AG08396 (cell line): ENCODE results near the gene TOLLIP.
A peak's percentile ranks its signal among the peaks of the same experiment; 100 is the strongest.
"Not testable (repeated sequence)": the region's sequence is repeated elsewhere in the genome, so short reads cannot be mapped to it uniquely, and the experiment has no call there.

ENCODE experiments used
- DNase-seq: peaks from one replicate; pipeline ENCODE4 v3.0.0; 2012; ENCODE audit warnings: low spot score, mixed read lengths

TOLLIP gene

DNA sequence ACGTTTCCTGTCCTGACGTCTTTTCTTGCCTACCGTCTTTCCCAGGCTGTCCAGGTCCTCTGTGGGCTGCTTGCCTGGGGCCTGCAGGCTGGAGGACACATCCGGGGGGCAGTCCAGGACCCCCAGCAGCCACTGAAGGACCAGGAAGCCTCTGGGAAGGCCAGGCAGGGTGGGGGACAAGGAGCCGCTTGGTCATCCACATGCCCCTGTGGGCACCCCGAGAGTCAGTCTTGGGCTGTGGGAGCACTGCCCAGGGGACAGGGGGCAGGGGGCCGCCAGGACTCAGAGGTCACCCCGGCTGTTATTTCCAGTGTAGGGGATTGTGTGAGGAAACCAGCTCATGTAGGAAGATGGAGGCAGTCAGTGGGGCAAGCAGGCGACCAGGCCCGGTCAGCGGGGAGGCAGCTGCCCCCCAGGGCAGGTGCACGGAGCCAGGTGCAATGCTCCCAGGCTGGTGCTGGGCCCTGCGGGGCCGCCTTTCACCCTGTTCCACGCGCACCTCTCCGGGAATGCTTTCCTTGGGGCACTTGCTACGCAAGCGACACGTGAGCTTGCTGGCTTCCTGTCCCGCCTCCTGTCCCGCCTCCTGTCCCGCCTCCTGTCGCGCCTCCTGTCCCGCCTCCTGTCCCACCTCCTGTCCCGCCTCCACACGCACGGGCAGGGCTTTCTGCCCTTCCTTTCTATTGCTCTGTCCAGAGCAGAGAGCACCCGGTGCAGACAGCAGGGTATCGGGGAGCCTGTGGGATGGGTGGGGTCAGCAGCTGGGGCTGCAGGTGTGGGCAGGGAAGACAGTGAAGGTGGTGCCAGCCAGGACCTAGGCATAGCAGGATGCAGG, 47.0 kb downstream of the TOLLIP start:
- peak; percentile 95 for DNase-seq

DNA sequence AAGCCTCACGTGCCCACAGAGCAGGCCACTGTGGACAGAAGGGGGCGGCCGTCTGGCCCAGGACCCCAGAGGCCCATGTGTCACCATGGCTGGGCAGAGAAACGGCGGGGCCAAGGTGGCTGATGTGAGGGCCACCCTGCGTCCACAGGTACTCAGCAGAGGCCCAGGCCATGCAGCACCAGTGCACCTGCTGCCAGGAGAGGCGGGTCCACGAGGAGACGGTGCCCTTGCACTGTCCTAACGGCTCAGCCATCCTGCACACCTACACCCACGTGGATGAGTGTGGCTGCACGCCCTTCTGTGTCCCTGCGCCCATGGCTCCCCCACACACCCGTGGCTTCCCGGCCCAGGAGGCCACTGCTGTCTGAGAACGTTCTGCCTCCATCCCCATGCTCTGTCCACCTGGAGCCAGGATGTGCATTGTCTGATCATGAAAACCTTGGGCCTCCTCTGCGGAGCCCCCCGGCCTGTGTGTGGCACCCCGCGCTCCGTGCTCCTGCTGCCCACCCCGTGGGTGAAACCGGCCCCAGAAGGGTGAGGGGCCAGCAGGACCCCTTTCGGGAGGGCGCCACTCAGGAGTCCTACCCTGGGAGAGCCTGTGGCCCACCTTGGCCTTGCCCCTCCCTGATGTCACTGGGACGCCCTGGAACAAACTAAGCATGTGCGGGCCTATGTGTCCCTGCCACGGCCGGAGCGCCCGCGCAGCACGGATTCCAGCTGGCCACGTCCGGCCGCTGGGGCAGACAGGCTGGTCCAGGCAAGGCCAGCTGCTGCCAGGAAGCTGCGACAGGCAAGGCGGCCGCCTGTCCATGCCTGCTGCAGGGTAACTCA, 48.0 kb downstream of the TOLLIP start:
- no peak for DNase-seq

DNA sequence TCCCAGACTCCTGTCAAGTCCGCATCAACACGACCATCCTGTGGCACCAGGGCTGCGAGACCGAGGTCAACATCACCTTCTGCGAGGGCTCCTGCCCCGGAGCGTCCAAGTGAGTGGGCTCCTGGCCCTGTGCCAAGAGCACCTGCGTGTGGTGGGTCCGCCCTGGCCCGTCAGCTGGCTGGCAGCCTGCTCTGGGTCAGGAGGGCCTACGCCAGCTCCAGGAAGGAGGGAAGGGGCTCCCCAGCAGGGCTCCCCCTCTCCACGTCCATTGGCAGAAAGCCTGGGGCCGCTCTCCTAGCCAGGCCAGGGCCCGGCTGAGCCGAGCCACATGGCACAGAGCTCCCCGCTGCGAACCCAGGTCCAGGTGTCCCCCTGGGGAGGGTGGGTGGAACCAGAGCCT, 48.8 kb downstream of the TOLLIP start:
- DNase-seq, result no peak

DNA sequence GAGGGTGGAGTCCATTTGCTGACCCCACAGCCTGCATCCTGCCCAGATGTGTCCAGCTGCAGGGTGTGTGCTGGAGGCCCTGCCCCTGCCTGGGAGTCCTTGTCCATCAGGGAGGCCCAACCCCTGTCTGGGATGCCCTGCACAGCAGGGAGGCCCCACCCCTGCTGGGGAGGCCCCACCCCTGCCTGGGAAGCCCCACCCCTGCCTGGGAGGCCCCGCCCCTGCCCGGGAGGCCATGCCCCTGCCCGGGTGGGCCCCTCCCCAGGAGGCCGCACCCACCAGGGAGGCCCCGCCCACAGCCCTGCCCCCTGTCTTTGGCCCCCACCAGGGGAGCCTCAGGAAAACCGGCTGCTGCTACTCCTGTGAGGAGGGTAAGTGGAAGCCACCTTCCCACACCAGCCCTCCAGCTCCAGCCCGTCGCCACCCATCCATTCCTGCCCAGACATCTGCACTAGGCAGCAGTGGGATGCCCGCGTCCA, 49.4 kb downstream of the TOLLIP start:
- peak; percentile 76 for DNase-seq

DNA sequence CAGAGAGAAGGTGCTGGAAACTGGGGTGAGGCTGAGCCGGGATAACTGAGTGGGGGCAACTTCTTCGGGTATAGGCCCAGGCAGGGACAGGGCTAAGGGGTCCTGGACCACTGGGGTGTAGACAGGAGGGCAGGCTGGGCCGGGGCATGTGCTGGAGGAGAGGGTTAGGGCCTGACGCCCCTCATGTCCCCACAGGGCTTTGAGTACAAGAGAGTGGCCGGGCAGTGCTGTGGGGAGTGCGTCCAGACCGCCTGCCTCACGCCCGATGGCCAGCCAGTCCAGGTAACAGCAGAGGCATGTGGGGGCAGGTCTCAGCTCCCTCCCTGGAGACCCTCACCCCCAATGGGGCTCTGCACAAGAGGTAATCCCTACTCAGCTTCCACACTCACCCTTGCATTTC, 49.9 kb downstream of the TOLLIP start:
- DNase-seq, result no peak

DNA sequence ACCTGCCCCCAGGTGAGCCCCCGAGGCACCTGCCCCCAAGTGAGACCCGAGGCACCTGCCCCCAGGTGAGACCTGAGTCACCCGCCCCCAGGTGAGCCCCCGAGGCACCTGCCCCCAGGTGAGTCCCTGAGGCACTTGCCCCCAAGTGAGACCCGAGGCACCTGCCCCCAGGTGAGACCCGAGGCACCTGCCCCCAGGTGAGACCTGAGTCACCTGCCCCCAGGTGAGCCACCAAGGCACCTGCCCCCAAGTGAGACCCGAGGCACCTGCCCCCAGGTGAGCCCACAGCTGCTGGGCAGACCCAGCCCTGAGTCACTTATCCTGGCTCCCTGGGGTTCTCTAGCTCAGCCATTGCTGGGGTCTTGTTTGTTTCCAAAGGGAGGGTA, 50.4 kb downstream of the TOLLIP start:
- DNase-seq, result no peak

DNA sequence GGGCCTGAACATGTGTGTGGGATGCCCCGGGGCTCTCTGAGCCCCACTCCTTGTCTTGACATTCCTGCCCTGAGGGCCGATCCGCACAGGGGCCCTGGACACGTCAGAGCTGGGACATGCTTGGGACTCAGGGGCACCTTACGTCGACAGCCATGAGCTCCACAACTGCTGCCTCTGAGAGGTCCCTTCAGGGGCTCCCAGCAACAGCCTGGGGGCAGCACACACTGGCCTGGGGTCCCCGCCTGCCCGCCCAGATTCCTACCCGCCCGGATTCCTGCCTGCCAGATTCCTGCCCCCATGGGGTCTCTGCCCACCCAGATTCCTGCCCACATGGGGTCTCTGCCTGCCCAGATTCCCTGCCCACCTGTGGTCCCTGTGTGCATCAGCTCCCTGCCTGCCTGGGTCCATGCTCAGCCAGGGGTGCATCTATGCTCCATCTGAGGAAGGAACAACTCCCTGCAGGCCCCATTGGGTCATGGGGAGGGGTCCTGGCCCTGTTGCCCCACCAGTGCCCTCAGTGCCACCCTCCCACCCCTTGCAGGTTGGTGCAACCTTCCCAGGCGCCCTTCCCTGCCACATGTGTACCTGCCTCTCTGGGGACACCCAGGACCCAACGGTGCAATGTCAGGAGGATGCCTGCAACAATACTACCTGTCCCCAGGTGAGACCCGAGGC, 50.9 kb downstream of the TOLLIP start:
- DNase-seq, result no peak

DNA sequence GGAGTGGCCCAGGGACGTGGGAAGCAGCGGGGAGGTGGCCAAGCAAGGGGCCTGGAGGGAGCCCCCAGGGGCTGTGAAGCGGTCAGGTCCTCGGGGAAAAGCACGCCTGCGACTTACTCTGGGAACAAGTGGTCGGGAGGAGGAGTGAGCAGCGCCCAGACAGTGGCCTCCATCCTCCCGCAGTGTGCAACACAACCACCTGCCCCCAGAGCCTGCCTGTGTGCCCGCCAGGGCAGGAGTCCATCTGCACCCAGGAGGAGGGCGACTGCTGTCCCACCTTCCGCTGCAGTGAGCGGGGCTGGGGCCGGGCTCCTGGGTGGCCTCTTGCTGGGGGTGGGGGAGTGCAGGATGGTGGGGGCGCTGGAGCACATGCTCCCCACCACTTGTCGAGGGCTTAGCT, 51.5 kb downstream of the TOLLIP start:
- DNase-seq, result no peak

DNA sequence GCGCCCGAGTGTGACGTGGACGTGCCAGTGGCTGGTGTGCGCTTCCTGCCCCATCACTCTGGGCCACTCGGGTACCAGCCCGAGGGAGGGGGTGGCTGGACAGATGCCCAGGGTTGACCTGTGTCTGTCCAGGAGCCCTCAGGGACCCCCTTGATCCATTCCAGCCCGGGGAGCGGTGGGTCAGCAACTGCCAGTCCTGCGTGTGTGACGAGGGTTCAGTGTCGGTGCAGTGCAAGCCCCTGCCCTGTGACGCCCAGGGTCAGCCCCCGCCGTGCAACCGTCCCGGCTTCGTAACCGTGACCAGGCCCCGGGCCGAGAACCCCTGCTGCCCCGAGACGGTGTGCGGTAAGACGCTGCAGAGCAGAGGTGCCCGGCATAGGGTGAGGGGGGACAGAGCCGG, 52.1 kb downstream of the TOLLIP start:
- DNase-seq, result no peak

DNA sequence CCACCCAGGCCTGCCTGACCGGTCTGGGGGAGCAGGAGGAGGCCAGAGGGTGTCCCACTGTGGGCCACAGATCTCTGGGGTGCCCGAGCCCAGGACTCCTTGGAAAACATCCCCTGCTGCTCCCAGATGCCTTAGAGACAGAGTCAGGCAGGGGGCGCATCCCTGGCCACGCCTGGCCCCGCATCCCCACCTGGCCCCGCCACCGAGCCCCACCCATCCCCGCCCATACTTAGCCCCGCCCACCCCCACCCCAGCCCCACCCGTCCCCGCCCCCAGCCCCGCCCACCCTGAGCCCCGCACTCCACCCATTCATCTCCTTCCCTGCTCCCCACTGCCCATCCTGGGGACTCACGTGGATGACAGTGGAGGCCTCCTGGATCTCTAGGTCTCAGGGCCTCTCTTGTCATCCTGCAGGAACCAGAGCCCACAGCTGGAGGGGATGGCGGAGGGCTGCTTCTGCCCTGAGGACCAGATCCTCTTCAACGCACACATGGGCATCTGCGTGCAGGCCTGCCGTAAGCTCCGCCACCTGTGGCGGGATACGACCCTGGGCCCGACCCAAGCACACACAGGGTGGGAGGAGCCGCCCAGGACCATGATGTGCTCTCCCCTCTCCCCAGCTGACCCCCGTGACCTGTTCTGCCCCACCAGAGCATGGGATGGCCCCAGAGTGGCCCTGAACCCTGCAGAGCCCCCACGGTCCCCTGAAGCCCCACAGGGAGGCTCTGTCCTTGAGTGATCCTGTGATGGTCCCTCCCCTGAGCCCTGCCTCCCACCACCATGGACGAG, 53.0 kb downstream of the TOLLIP start:
- DNase-seq, result no peak

DNA sequence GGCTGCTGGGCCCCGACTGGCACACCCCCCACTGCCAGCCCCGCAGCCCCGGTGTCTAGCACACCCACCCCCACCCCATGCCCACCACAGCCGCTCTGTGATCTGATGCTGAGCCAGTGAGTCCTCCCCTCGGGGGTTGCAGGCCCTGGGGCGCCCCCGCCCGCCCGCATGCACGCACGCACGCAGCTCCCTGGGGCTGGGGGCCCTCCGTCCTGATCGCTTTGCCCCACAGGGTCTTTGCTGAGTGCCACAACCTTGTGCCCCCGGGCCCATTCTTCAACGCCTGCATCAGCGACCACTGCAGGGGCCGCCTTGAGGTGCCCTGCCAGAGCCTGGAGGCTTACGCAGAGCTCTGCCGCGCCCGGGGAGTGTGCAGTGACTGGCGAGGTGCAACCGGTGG, 54.3 kb downstream of the TOLLIP start:
- DNase-seq, result no peak

DNA sequence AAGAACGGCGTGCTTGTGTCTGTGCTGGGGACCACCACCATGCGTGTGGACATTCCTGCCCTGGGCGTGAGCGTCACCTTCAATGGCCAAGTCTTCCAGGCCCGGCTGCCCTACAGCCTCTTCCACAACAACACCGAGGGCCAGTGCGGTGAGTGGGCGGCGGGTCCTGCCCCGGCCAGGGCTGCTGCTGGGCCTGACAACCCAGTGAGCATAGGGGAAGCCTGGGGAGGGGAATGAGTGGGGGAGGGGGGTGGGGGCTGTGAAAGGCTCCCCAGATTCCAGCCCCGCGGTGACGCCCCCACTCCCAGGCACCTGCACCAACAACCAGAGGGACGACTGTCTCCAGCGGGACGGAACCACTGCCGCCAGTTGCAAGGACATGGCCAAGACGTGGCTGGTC, 54.7 kb downstream of the TOLLIP start:
- no peak for DNase-seq

DNA sequence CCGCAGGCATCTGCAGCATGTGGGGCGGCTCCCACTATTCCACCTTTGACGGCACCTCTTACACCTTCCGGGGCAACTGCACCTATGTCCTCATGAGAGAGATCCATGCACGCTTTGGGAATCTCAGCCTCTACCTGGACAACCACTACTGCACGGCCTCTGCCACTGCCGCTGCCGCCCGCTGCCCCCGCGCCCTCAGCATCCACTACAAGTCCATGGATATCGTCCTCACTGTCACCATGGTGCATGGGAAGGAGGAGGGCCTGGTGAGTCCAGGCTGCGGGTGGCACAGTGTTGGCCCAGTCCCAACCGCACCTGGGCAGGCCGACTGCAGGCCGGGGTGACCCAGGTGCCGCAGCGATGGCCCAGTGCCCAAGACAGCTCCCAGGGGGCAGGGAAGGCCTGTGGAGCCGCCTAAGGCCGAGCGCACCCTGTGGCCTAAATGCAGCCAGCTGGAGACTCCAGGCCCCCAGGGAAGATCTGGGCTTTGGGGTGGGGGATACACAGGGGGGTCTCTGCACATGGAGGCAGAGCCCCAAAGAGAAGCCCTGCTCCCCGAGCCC, 55.3 kb downstream of the TOLLIP start:
- no peak for DNase-seq

DNA sequence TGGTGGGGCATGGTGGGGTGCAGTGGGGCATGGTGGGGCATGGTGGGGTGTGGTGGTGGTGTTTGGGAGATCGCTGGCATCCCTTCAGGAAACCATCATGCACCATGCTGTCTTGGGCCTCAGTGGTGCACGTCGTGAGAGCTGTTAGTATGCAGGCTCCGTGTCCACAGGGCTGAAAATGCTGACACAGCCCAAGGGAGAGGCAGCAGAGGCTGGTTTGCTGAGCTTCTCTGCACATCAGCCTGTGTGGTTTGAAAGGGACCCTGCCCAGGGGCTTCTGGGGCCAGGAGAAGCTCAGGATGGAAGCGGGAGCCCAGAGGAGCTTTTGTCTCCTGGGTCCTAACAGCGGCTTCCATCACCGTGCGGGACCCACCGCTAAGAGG, 56.3 kb downstream of the TOLLIP start:
- no peak for DNase-seq

DNA sequence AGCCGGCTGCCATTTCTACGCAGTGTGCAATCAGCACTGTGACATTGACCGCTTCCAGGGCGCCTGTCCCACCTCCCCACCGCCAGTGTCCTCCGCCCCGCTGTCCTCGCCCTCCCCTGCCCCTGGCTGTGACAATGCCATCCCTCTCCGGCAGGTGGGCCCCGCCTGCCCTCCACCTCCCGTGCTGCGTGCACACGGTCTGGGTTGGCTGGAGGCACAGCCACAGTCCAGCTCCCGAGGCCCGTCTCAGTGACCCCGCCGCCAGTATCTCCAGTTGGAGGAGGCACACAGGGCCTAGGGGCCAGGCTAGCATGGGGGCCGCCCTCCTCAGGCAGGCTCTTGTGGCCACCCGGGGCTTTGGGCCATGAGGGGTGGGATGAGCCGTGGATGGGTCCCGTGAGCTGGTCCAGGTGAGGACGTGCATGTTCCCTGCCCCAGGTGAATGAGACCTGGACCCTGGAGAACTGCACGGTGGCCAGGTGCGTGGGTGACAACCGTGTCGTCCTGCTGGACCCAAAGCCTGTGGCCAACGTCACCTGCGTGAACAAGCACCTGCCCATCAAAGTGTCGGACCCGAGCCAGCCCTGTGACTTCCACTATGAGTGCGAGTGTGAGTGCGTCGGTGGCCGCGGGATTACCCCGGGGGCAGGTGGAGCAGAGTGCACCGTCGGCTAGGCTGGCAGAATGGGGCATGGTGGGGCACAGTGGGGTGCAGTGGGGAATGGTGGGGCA, 56.9 kb downstream of the TOLLIP start:
- no peak for DNase-seq

DNA sequence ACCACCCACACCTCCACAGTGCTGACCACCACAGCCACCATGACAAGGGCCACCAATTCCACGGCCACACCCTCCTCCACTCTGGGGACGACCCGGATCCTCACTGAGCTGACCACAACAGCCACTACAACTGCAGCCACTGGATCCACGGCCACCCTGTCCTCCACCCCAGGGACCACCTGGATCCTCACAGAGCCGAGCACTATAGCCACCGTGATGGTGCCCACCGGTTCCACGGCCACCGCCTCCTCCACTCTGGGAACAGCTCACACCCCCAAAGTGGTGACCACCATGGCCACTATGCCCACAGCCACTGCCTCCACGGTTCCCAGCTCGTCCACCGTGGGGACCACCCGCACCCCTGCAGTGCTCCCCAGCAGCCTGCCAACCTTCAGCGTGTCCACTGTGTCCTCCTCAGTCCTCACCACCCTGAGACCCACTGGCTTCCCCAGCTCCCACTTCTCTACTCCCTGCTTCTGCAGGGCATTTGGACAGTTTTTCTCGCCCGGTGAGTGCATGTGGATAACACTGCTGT, 58.1 kb downstream of the TOLLIP start:
- DNase-seq, result no peak

DNA sequence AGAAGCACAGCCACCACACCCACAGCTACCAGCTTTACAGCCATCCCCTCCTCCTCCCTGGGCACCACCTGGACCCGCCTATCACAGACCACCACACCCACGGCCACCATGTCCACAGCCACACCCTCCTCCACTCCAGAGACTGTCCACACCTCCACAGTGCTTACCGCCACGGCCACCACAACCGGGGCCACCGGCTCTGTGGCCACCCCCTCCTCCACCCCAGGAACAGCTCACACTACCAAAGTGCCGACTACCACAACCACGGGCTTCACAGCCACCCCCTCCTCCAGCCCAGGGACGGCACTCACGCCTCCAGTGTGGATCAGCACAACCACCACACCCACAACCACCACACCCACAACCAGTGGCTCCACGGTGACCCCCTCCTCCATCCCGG, 59.0 kb downstream of the TOLLIP start:
- not testable (repeated sequence) for DNase-seq

DNA sequence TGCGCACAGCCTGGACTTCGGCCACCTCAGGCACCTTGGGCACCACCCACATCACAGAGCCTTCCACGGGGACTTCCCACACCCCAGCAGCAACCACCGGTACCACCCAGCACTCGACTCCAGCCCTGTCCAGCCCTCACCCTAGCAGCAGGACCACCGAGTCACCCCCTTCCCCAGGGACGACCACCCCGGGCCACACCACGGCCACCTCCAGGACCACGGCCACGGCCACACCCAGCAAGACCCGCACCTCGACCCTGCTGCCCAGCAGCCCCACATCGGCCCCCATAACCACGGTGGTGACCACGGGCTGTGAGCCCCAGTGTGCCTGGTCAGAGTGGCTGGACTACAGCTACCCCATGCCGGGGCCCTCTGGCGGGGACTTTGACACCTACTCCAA, 60.5 kb downstream of the TOLLIP start:
- DNase-seq, result not testable (repeated sequence)

DNA sequence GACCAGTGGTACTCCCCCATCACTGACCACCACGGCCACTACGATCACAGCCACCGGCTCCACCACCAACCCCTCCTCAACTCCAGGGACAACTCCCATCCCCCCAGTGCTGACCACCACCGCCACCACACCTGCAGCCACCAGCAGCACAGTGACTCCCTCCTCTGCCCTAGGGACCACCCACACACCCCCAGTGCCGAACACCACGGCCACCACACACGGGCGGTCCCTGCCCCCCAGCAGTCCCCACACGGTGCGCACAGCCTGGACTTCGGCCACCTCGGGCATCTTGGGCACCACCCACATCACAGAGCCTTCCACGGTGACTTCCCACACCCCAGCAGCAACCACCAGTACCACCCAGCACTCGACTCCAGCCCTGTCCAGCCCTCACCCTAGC, 62.4 kb downstream of the TOLLIP start:
- DNase-seq, result not testable (repeated sequence)

DNA sequence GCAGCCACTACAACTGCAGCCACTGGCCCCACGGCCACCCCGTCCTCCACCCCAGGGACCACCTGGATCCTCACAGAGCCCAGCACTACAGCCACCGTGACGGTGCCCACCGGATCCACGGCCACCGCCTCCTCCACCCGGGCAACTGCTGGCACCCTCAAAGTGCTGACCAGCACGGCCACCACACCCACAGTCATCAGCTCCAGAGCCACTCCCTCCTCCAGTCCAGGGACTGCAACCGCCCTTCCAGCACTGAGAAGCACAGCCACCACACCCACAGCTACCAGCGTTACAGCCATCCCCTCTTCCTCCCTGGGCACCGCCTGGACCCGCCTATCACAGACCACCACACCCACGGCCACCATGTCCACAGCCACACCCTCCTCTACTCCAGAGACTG, 63.1 kb downstream of the TOLLIP start:
- not testable (repeated sequence) for DNase-seq

DNA sequence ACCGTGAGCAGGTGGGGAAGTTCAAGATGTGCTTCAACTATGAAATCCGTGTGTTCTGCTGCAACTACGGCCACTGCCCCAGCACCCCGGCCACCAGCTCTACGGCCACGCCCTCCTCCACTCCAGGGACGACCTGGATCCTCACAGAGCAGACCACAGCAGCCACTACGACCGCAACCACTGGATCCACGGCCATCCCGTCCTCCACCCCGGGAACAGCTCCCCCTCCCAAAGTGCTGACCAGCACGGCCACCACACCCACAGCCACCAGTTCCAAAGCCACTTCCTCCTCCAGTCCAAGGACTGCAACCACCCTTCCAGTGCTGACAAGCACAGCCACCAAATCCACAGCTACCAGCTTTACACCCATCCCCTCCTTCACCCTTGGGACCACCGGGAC, 63.7 kb downstream of the TOLLIP start:
- not testable (repeated sequence) for DNase-seq
